Measurements from ENCODE around the gene ZBTB20.
A peak's percentile ranks its signal among the peaks of the same experiment; 100 is the strongest.

The ZBTB20 gene

DNA sequence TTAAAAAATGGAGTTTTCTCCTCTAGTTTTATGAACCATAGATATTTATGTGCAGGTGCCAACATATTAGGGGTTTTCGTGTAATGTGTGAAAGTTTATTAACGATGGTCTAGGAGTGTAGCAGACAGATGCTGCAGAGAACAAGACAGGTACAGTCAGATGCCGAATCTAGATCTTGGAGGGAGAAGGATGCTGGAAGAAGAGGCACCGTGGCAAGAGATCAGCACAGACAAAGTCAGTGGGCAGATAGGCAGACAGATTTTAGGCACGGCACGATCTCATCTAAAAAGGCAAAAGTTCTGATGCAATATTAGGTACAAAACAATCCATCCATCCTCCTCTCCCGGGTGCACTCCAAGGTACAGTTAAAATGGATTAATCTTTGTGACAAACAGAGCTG, 691.7 kb downstream of the ZBTB20 start:
- DNase-seq, result no peak

GRCh38 chr3:114454551-114455251, 692.4 kb downstream of the ZBTB20 start:
- no peak for DNase-seq

DNA sequence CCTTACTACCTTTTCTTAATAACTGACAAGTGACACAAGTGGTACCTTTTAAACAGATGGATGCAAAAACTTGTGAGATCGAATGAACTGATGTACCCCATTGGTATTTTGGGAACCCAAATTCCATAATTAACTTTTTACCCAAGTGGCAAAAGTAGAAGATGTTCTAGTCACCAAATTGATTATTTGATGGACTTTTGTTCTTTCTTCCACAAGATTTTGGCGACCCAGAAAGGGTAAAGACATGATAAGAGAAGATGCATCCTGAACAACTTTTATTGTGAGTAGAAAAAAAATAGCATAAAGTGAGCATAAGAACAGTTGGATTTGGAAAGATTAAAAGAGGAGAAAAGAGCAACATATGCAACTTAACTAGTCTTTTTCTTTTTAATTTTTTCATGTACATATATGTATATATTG, 693.7 kb downstream of the ZBTB20 start:
- DNase-seq, result no peak

DNA sequence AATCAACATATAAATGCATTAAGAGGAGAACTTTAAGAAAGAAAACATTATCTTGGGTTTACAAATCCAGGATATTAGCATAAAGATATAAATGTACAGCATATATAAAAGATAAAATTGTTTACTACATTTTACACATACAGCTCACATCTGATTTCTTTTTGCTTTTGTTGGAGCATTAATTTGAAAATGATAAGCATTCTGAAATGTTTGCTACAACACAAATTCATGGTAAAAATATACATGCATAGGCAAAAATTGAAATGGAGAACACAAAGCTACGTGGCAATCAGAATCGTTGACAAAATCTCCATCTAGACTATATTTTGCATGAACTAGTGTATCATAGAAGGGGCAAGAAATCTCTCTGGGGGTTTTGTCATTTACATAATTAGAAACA, 694.2 kb downstream of the ZBTB20 start:
- DNase-seq, result no peak

GRCh38 chr3:114452256-114452655, 694.8 kb downstream of the ZBTB20 start:
- DNase-seq, result no peak

GRCh38 chr3:114451561-114452018, 695.5 kb downstream of the ZBTB20 start:
- DNase-seq, result no peak

GRCh38 chr3:114451051-114451451, 696.0 kb downstream of the ZBTB20 start:
- DNase-seq, result no peak

- no peak for DNase-seq
Measured at GRCh38 chr3:114450008-114450596, 697.0 kb downstream of the ZBTB20 start.

DNA sequence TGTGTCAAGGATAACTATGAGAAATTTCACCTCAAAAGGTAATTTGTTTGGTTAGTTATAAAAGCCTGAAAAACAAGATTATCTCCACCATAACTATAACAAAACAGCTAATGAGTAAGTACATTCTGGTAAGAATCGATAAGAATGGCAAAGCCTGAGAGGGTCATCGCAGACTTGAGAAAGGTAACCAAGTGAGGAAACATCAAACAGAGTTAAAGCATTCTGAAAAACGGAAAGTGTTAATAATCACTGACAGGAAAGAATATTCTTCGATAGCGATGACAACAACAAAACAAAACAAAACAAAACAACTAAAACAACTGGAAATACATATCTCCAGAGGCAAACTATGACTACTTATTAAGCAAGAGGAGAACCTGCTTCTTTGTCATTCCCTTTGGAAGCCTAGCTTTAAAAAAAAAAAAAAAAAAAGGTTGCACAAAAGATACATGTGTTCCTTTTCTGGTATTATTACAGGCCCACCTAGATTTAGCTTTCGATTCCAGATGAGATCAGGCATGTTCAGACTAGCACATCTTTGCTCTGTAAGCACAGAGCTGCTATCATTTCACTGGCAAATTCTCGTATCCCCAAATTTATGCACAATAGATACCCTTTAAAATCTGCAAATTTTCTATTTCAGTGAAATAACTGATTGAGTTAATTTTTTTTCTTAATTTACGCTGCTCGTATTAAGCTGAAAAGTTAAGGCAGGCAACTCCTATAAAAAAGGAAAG, 697.6 kb downstream of the ZBTB20 start:
- no peak for DNase-seq

DNA sequence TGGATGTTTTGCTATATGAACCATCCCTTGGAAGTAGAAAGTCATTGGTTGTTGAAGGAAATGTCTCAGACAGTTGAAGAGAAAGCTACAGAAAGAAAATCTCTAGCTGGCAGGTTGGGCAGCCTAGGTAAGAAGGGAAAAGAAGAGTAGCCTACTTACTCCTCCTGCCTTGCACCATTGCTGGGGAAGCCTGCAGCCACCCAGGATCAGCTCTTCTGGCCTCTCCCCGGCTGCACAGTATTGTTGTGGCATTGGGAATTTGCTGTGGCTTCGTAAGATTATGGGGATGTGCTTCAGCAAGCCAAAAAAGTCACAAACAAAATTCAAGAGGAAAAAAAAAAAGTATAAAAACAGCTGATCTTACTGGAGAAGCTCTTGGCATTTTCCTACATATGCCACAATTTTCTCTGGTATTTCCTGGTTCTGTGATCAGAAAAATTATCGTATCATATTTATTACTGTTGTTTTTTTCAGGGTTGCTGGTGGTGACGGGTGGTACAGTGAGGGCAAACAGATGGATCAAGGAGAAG, 699.1 kb downstream of the ZBTB20 start:
- no peak for DNase-seq

- no peak for DNase-seq
Measured at GRCh38 chr3:114447545-114447944, 699.5 kb downstream of the ZBTB20 start.

- DNase-seq, result no peak
Measured at GRCh38 chr3:114446600-114446999, 700.5 kb downstream of the ZBTB20 start.

- peak; percentile 25 for DNase-seq
Measured at GRCh38 chr3:114445233-114445632, 701.9 kb downstream of the ZBTB20 start.

GRCh38 chr3:114444216-114444615, 702.9 kb downstream of the ZBTB20 start:
- DNase-seq, result no peak

DNA sequence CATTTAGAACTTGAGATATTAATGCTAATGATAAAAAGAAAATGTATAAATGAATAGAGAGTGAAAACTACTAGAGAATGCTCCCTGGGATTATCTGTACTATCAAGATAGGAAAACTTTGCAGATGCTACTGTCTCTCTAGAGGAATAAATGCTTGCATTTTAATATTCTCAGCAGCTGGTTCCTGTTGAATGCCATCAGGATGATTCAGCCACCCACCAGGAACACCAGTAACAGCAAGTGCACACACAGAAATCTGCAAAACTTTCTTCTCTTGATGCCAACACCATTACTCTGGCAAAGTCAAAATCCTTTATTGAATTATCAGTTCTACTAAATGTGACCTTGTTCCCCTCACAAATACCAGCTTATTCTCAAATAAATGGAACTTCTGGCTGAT, 704.8 kb downstream of the ZBTB20 start:
- peak; percentile 63 for DNase-seq

DNA sequence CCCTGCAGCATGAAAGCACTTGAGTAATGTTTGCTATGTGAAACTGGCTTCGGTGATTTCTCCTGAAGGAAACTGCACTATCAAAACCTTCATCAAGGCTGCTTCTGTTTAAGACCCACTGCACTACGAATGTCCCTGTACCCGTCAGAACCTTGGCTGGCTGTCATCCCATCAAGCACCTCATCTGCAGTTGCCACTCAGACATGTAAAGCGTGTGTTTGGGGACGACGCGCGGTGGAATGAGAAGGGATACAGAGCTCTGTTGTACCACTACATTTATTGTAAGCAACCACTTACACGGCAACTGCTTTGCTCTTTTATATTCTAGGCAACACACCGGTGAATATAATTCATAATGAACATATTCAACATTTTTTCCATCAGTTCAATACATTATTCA, 705.7 kb downstream of the ZBTB20 start:
- DNase-seq, result no peak

DNA sequence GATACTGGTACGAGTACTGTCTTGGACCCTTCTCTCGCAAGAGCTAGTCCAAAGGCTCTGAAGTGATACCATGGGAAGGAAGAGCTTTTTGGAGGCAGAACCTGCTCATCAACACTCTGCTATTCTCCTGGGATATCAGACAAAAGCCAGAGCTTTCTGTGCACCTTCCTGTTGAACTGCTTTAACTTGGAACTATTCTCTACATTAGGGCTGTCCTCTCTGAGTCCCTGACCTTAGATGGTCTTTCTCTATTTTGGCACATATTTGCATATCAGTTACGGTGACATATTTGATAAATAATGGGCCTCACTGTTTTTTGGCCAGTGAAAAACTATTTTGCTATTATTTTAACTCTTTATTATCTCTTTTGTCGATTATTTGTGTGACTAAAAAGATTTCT, 706.4 kb downstream of the ZBTB20 start:
- no peak for DNase-seq

DNA sequence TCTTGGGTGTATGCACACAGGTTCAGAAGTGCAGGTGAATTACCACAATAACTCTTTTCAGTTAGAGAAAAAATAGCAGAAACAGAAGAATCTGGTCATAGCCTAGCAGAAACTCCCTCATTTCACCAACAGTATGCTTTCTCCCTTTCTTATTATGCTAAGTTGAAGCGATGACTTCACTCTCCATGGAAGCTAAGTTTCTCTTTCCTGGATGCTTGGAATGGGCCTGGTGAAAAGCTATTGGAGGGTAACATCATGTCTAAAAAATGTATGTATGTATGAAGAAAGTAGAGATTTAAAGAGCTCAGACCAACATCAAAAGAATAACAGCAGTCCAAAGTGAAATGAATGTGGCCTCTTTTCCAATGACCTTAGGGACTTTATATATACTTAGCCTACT, 707.8 kb downstream of the ZBTB20 start:
- DNase-seq, result no peak

DNA sequence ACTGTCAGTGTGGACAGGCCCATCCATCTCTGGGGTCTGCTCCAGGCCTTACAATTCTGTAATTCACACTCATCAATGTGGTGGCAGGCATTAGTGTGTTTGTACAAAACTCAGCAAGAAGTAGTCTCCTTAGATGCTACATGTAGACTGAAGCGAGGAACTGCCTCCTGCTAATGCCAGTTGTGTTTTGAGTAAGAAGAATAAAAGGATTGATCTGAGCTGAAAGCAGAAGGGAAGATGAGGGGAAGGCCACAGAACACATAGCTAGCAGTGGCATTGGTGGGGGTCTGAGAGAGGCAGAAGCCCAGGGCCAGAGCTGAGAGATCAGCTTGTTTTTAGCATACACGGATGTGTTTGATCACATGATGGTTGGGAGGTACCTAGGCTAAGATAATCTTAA, 709.2 kb downstream of the ZBTB20 start:
- DNase-seq, result no peak

GRCh38 chr3:114436182-114436581, 710.9 kb downstream of the ZBTB20 start:
- no peak for DNase-seq

GRCh38 chr3:114435386-114436115, 711.5 kb downstream of the ZBTB20 start:
- no peak for DNase-seq

GRCh38 chr3:114432310-114432709, 714.8 kb downstream of the ZBTB20 start:
- DNase-seq, result no peak

DNA sequence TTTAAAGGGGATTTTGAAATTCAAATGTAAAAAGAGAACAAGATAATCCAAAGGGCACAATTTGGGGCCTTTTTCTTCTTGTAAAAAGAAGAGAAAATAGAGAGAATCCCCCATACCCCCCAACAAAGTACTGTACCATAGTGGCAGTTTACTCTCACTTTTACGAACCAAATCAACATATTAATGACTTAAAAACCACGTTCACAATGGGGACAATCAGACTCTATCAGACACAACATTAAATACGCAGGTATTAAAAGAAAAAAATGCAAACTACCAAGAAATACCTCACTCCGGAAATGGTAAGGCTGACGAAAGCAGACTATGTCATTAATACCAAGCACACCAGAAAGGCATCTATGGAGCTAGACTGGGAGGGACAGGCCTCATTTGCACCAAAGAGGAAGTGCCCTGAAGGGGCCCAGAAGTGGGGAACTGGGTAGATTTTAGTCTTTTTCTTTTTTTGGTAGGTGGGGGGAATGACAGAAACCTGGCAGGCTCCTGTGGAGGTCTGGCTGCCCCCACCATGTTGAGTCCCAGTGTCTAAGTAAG, 719.0 kb downstream of the ZBTB20 start:
- DNase-seq, result no peak
